IMR-90 (cell line): ENCODE measurements around the gene ARF1.

Experiments
- BHLHE40 ChIP-seq: fragments of 150-350 bp; IDR thresholded peaks from 2 replicates; pipeline ENCODE4 v1.6.1; 2016; ENCODE audit warnings: mild to moderate bottlenecking, low read depth, low read length
- CEBPB ChIP-seq: IDR thresholded peaks from 2 replicates; pipeline ENCODE4 v1.6.1; 2012; ENCODE audit warnings: low read depth, low read length, improper control_type of control experiment
- FOS ChIP-seq: fragments of 150-350 bp; IDR thresholded peaks from 2 replicates; pipeline ENCODE4 v1.6.1; 2016; ENCODE audit warnings: low read depth, low read length
- MAFK ChIP-seq: IDR thresholded peaks from 2 replicates; pipeline ENCODE4 v1.6.1; 2012; ENCODE audit warnings: low read depth, low read length, improper control_type of control experiment
- MXI1 ChIP-seq: IDR thresholded peaks from 2 replicates; pipeline ENCODE4 v1.6.1; 2012; ENCODE audit warnings: low read depth, mild to moderate bottlenecking, low read length, moderate library complexity, borderline replicate concordance
- NFE2L2 ChIP-seq: fragments of 150-350 bp; IDR thresholded peaks from 2 replicates; pipeline ENCODE4 v1.6.1; 2016; ENCODE audit warnings: low read depth, mild to moderate bottlenecking, low read length
- POLR2A ChIP-seq: IDR thresholded peaks from 2 replicates; pipeline ENCODE4 v1.6.1; 2012; ENCODE audit warnings: mild to moderate bottlenecking, low read depth, low read length
- RAD21 ChIP-seq: IDR thresholded peaks from 2 replicates; pipeline ENCODE4 v1.6.1; 2012; ENCODE audit warnings: low read length, improper control_type of control experiment
- RCOR1 ChIP-seq: IDR thresholded peaks from 2 replicates; pipeline ENCODE4 v1.6.1; 2012; ENCODE audit warnings: mild to moderate bottlenecking, low read length, improper control_type of control experiment; ENCODE audit not compliant: insufficient replicate concordance
- RFX5 ChIP-seq: IDR thresholded peaks from 2 replicates; pipeline ENCODE4 v1.8.0; 2012; ENCODE audit warnings: low read depth, mild to moderate bottlenecking, low read length, moderate library complexity
- SMC3 ChIP-seq: fragments of 150-350 bp; IDR thresholded peaks from 2 replicates; pipeline ENCODE4 v1.6.1; 2016; ENCODE audit warnings: low read depth, mild to moderate bottlenecking, antibody characterized with exemption, low read length, moderate library complexity
- TF ChIP-seq, protein P1 (sequence below): conservative IDR thresholded peaks from 2 replicates; pipeline ENCODE4 v1.5.1; 2012; ENCODE audit warnings: mild to moderate bottlenecking, low read depth, low read length, improper control_type of control experiment
- TF ChIP-seq, protein P2 (sequence below): fragments of 150-350 bp; IDR thresholded peaks from 2 replicates; pipeline ENCODE4 v1.6.1; 2017; ENCODE audit warnings: mild to moderate bottlenecking, antibody characterized with exemption, low read length, low read depth

- TF ChIP-seq, protein P1, sequence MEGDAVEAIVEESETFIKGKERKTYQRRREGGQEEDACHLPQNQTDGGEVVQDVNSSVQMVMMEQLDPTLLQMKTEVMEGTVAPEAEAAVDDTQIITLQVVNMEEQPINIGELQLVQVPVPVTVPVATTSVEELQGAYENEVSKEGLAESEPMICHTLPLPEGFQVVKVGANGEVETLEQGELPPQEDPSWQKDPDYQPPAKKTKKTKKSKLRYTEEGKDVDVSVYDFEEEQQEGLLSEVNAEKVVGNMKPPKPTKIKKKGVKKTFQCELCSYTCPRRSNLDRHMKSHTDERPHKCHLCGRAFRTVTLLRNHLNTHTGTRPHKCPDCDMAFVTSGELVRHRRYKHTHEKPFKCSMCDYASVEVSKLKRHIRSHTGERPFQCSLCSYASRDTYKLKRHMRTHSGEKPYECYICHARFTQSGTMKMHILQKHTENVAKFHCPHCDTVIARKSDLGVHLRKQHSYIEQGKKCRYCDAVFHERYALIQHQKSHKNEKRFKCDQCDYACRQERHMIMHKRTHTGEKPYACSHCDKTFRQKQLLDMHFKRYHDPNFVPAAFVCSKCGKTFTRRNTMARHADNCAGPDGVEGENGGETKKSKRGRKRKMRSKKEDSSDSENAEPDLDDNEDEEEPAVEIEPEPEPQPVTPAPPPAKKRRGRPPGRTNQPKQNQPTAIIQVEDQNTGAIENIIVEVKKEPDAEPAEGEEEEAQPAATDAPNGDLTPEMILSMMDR, result no peak
- TF ChIP-seq RAD21 (no peak), FOS (no peak), POLR2A (no peak), SMC3 (no peak), RFX5 (no peak), RCOR1 (no peak), MAFK (no peak), CEBPB (no peak), BHLHE40 (no peak), MXI1 (no peak), NFE2L2 (no peak)
- TF ChIP-seq, protein P2, sequence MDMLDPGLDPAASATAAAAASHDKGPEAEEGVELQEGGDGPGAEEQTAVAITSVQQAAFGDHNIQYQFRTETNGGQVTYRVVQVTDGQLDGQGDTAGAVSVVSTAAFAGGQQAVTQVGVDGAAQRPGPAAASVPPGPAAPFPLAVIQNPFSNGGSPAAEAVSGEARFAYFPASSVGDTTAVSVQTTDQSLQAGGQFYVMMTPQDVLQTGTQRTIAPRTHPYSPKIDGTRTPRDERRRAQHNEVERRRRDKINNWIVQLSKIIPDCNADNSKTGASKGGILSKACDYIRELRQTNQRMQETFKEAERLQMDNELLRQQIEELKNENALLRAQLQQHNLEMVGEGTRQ, result no peak
These were observed 16.8 kb downstream of the ARF1 start for GRCh38 chr1:228099331-228099732.
